Endodermal cell (in vitro differentiated cells): ENCODE results near the gene PLXNA2. TPM values are rescaled to one million over a fixed set of nuclear protein-coding genes. Genes with fewer than 3 reads are reported as not detected.

Experiments
- DNase-seq: peaks from one replicate; pipeline ENCODE4 v3.0.0-alpha.2; 2017
- H3K27ac ChIP-seq: 2 replicates; pipeline ENCODE4 v1.5.1; 2013; ENCODE audit warnings: mild to moderate bottlenecking, low read depth, low read length, moderate library complexity
- H3K27me3 ChIP-seq: 2 replicates; pipeline ENCODE4 v1.6.1; 2013; ENCODE audit warnings: mild to moderate bottlenecking, low read length, moderate library complexity; ENCODE audit not compliant: insufficient read depth, control insufficient read depth, poor library complexity, severe bottlenecking
- H3K36me3 ChIP-seq: 2 replicates; pipeline ENCODE4 v1.7.0; 2013; ENCODE audit warnings: mild to moderate bottlenecking, low read length, moderate library complexity; ENCODE audit not compliant: control insufficient read depth, insufficient read depth
- H3K4me1 ChIP-seq: one replicate; pipeline ENCODE4 v1.7.0; 2013; ENCODE audit warnings: low read length; ENCODE audit not compliant: control insufficient read depth, insufficient read depth
- H3K4me3 ChIP-seq: 2 replicates; pipeline ENCODE4 v1.5.1; 2013; ENCODE audit warnings: mild to moderate bottlenecking, low read length, moderate library complexity
- H3K9ac ChIP-seq: 2 replicates; pipeline ENCODE4 v1.6.1; 2013; ENCODE audit warnings: mild to moderate bottlenecking, low read length, moderate library complexity; ENCODE audit not compliant: poor library complexity, severe bottlenecking; ENCODE audit errors: extremely low read depth
- H3K9me3 ChIP-seq: 2 replicates; pipeline ENCODE4 v1.6.1; 2013; ENCODE audit warnings: mild to moderate bottlenecking, low read length, moderate library complexity; ENCODE audit not compliant: control insufficient read depth
- H3K27ac Mint-ChIP-seq: 2 replicates; pipeline ENCODE4 v1.8.0; 2020; ENCODE audit warnings: mixed read lengths
- H3K27me3 Mint-ChIP-seq: 2 replicates; pipeline ENCODE4 v1.8.0; 2021; ENCODE audit warnings: mild to moderate bottlenecking, mixed read lengths; ENCODE audit not compliant: insufficient read depth
- H3K36me3 Mint-ChIP-seq: 2 replicates; pipeline ENCODE4 v1.8.0; 2020; ENCODE audit warnings: low read depth, mixed read lengths
- H3K4me1 Mint-ChIP-seq: 2 replicates; pipeline ENCODE4 v1.8.0; 2020; ENCODE audit warnings: mixed read lengths
- H3K4me3 Mint-ChIP-seq: 2 replicates; pipeline ENCODE4 v1.8.0; 2020; ENCODE audit warnings: mild to moderate bottlenecking, moderate library complexity, mixed read lengths
- H3K9me3 Mint-ChIP-seq: 2 replicates; pipeline ENCODE4 v1.8.0; 2020; ENCODE audit warnings: mild to moderate bottlenecking, mixed read lengths
- CTCF ChIP-seq: fragments of 200-600 bp; sonication (generic); conservative IDR thresholded peaks from 2 replicates; pipeline ENCODE4 v1.5.0; 2021; ENCODE audit warnings: antibody characterized with exemption, mild to moderate bottlenecking
- WGBS, 2 experiments: methylation state at CpG; one replicate each; pipeline versions ENCODE4 v1.1.5 to v1.1.7; 2013; ENCODE audit warnings: missing lambda C conversion rate in 2 of 2, mixed read lengths in 1 of 2; ENCODE audit not compliant: insufficient coverage in 1 of 2, insufficient read length in 1 of 2; 5-methylcytosine and 5-hydroxymethylcytosine counted together
- total RNA-seq, 2 donors: library from RNA; stranded (reverse); fragmentation: NEBNext Ultra II Directional in 1 of 2; extraction: Animal tissue kit (Norgen Biotek cat#: 25700) in 1 of 2; gene quantifications; 2 replicates in 1 of 2; 3 replicates in 1 of 2; pipeline ENCODE4 v1.2.1, GENCODE V29; 2021

Gene PLXNA2
- total RNA-seq, 2 donors from 2014 or later: 61.2 to 86.1 TPM

DNA sequence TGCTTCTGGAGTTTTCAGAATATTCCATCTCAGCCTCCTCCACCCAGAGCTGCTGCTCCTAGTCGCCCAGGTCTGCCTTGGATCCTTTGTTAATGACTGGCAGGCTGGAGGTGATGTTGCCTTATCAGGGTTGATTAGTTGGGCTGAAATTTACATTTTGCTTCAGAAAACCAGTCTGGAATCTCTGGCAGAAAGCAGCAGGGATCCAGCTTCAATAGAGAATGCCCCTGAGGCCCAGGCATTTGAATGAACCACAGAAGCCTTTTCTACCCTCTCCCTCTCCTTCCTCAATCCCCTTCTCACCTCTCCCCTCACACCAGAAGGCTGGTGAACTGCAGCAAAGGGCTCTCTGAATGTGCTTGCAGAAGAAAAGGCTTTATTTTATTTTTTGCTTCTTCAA lies 83.2 kb downstream of the PLXNA2 start:
- peaks cover 81% of the 10 kb centered on the region for H3K36me3 ChIP-seq
- 40% methylated on average over 1 of the region's 1 CpG; no CpG with 5 or more reads in 1 of the 2 experiments for WGBS, 2 experiments
- no peaks in the 10 kb centered on the region for H3K9me3 ChIP-seq
- peak overlapping the region; percentile 39 for H3K27ac ChIP-seq
- no peak overlapping the region for H3K4me3 ChIP-seq
- Mint-ChIP-seq H3K27me3 (no peaks in the 10 kb centered on the region), H3K36me3 (peaks cover 6% of the 10 kb centered on the region), H3K27ac (peak overlapping the region; percentile 18), H3K4me3 (no peak overlapping the region), H3K9me3 (no peaks in the 10 kb centered on the region), H3K4me1 (peaks cover 90% of the 10 kb centered on the region)
- peaks cover 72% of the 10 kb centered on the region for H3K4me1 ChIP-seq
- no peak for TF ChIP-seq CTCF
- DNase-seq: peak; percentile 69
- H3K9ac ChIP-seq: no peak overlapping the region
- H3K27me3 ChIP-seq: no peaks in the 10 kb centered on the region

GRCh38 chr1:208160259-208160819 lies 83.8 kb downstream of the PLXNA2 start:
- WGBS, 2 experiments: 87% methylated on average over 3 to 4 of the region's 4 CpGs
- Mint-ChIP-seq H3K36me3 (peaks cover 6% of the 10 kb centered on the region), H3K4me1 (peaks cover 85% of the 10 kb centered on the region), H3K27me3 (no peaks in the 10 kb centered on the region), H3K27ac (peak overlapping the region; percentile 91), H3K9me3 (no peaks in the 10 kb centered on the region), H3K4me3 (peak overlapping the region; percentile 7)
- Histone ChIP-seq H3K9ac (no peak overlapping the region), H3K27ac (no peak overlapping the region), H3K4me3 (no peak overlapping the region), H3K9me3 (no peaks in the 10 kb centered on the region), H3K4me1 (peaks cover 66% of the 10 kb centered on the region), H3K27me3 (no peaks in the 10 kb centered on the region), H3K36me3 (peaks cover 81% of the 10 kb centered on the region)
- DNase-seq: no peak
- TF ChIP-seq CTCF: no peak

DNA sequence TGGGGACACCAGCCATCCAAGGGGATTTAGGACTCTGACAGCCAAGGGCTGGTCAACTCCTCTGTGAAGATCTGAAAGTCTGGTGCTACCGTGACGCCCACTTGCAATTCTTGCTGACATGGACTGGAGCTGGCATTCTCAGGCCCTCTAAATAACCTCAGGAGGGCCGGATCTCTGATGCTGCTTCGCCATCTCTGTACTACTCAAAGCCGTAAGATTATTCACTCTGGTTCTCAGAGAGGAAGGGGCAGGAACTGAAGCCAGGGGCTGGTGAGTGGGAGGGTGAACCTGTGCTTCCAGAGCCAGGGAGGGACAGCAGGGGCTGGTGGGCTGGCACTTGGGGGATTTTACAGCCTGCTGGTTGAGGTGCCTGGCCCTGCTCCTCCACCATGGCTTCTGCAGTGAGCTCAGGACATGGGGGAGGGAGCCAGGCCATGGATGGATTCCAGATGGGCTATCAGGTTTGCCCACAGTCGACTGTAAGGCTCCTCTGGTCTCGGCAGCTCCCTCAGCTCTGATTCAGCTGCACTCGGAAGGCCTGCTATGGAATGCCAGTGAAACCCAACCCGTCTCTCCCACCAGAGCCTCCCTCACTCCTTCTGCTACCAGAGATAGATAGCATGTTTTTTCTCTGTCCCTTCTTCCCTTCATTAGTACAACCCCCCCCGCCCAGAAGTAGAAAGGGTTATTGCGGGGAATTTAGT lies 84.5 kb downstream of the PLXNA2 start:
- Mint-ChIP-seq H3K9me3 (no peaks in the 10 kb centered on the region), H3K4me1 (peaks cover 84% of the 10 kb centered on the region), H3K36me3 (peaks cover 4% of the 10 kb centered on the region), H3K27me3 (peaks cover 2% of the 10 kb centered on the region), H3K4me3 (peak overlapping the region; percentile 7), H3K27ac (peak overlapping the region; percentile 91)
- WGBS, 2 experiments: 75 to 85% methylated on average over 6 to 11 of the region's 11 CpGs
- no peak for TF ChIP-seq CTCF
- H3K9ac ChIP-seq: no peak overlapping the region
- H3K4me3 ChIP-seq: no peak overlapping the region
- H3K4me1 ChIP-seq: peaks cover 65% of the 10 kb centered on the region
- peaks cover 81% of the 10 kb centered on the region for H3K36me3 ChIP-seq
- no peaks in the 10 kb centered on the region for H3K27me3 ChIP-seq
- H3K9me3 ChIP-seq: no peaks in the 10 kb centered on the region
- no peak overlapping the region for H3K27ac ChIP-seq
- DNase-seq: peak; percentile 64
